T-helper 22 cell (primary cell): ENCODE results near the gene IFITM1.
"Not testable (repeated sequence)": the region's sequence is repeated elsewhere in the genome, so short reads cannot be mapped to it uniquely, and the experiment has no call there.

Experiments used
- DNase-seq: peaks from one replicate; pipeline ENCODE4 v3.0.0-alpha.2; 2020; ENCODE audit warnings: low read depth

IFITM1 gene

GRCh38 chr11:346529-346928, 32.7 kb downstream of the IFITM1 start:
- no peak for DNase-seq

- DNase-seq = not testable (repeated sequence)
These were observed 35.6 kb downstream of the IFITM1 start for GRCh38 chr11:349270-349954.

- not testable (repeated sequence) for DNase-seq
These were observed 36.3 kb downstream of the IFITM1 start for GRCh38 chr11:350033-350722.

GRCh38 chr11:350723-351255, 36.9 kb downstream of the IFITM1 start:
- DNase-seq = no peak

- no peak for DNase-seq
These were observed 37.6 kb downstream of the IFITM1 start for GRCh38 chr11:351411-351810.

GRCh38 chr11:352456-353031, 38.7 kb downstream of the IFITM1 start:
- no peak for DNase-seq

- DNase-seq = no peak
These were observed 39.5 kb downstream of the IFITM1 start for GRCh38 chr11:353179-353873.

GRCh38 chr11:355581-356458, 42.0 kb downstream of the IFITM1 start:
- peak; percentile 78 for DNase-seq

- no peak for DNase-seq
These were observed 42.8 kb downstream of the IFITM1 start for GRCh38 chr11:356610-357009.

- DNase-seq = no peak
These were observed 43.7 kb downstream of the IFITM1 start for GRCh38 chr11:357582-357981.

- no peak for DNase-seq
These were observed 44.4 kb downstream of the IFITM1 start for GRCh38 chr11:358129-358800.

- no peak for DNase-seq
These were observed 45.4 kb downstream of the IFITM1 start for GRCh38 chr11:359181-359714.

- DNase-seq = no peak
These were observed 46.8 kb downstream of the IFITM1 start for GRCh38 chr11:360326-361280.

GRCh38 chr11:362642-363442, 49.0 kb downstream of the IFITM1 start:
- DNase-seq = no peak

GRCh38 chr11:363443-363805, 49.6 kb downstream of the IFITM1 start:
- not testable (repeated sequence) for DNase-seq

- DNase-seq = peak; percentile 59
These were observed 50.3 kb downstream of the IFITM1 start for GRCh38 chr11:363948-364761.
